Measurements from ENCODE around the gene ITGA3.

DNA sequence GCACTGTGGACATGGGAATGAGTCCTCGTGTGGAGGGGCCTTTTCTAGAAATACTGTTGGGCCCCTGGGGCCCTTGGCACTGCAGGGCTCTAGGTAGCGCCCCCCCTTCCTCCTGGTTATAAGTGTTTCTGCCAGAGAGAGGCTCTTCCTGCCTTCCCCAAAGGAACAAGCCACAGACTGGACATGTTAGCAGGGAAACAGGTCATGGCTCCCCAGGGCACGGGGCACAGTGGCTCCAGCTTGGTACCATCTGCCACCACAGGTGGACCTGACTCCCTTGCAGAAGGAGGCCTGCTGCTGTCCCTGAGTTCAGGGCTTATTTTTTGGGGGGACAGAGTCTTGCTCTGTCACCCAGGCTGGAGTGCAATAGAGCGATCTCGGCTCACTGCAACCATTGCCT is 48.0 kb downstream of the ITGA3 start:
- TF ChIP-seq, protein P1, sequence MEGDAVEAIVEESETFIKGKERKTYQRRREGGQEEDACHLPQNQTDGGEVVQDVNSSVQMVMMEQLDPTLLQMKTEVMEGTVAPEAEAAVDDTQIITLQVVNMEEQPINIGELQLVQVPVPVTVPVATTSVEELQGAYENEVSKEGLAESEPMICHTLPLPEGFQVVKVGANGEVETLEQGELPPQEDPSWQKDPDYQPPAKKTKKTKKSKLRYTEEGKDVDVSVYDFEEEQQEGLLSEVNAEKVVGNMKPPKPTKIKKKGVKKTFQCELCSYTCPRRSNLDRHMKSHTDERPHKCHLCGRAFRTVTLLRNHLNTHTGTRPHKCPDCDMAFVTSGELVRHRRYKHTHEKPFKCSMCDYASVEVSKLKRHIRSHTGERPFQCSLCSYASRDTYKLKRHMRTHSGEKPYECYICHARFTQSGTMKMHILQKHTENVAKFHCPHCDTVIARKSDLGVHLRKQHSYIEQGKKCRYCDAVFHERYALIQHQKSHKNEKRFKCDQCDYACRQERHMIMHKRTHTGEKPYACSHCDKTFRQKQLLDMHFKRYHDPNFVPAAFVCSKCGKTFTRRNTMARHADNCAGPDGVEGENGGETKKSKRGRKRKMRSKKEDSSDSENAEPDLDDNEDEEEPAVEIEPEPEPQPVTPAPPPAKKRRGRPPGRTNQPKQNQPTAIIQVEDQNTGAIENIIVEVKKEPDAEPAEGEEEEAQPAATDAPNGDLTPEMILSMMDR (IDR thresholded peaks at IDR 0.05; ENCODE audit: poor library complexity): no peak
- TF ChIP-seq EZH2 (IDR thresholded peaks at IDR 0.05; ENCODE audit: borderline replicate concordance) (no peak), EZH2phosphoT487 (IDR thresholded peaks at IDR 0.05; ENCODE audit: low read depth, severe bottlenecking, unreplicated experiment) (no peak)

All from hepatocyte (in vitro differentiated cells).